ENCODE measurements around the gene TINAGL1.
A peak's percentile ranks its signal among the peaks of the same experiment; 100 is the strongest.

The TINAGL1 gene

DNA sequence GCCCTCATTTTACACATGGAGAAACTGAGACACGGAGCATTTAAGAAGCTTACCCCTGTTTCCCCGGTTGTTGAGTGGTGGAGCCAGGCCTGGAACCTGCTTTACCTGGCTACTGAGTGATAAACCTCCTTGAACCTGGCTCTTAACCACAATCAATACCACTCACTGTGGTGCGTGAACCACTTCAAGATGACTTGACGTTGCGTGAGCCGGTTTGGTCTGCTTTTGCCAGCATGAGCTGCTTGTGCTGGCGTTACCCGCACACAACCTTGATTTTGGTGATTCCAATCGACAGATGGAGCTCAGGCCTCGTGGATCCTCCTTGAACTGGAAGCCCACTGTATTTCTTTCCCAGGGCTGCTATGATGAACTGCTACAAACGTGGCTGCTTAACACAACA is 6.1 kb upstream of the TINAGL1 start:
- Histone ChIP-seq H3K4me1 (ENCODE audit: control insufficient read depth, insufficient read depth, low read length) (peaks cover 61% of the 10 kb centered on the region), H3K4me3 (ENCODE audit: low read length) (no peak overlapping the region), H3K27me3 (ENCODE audit: control insufficient read depth, insufficient read depth, low read length) (no peaks in the 10 kb centered on the region), H3K9ac (ENCODE audit: low read depth, low read length) (no peak overlapping the region), H3K4me2 (ENCODE audit: low read length) (no peak overlapping the region), H3K9me3 (replicated peaks; ENCODE audit: low read length) (no peaks in the 10 kb centered on the region), H3K36me3 (ENCODE audit: insufficient read depth, low read length) (no peaks in the 10 kb centered on the region)

DNA sequence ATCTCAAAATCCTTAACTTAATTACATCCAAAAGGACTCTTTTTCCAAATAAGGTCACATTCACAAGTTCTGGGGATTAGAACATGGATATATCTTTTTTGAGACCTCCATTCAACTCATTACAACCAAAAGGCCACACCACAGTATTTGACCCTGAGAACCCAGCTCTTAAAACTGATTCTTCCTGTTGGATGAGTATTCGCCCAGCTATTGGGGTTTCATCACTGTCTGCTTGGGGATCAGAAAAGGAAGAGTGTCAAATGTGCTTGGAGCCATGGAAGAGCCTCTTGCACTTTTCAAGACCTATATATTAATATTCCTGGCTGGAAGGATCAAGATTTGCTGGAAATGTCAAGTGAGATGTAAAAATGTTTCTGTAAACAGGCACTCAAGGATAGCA is 5.4 kb upstream of the TINAGL1 start:
- H3K4me1 ChIP-seq (ENCODE audit: control insufficient read depth, insufficient read depth, low read length) = peaks cover 67% of the 10 kb centered on the region

GRCh38 chr1:31571340-31572295 is 4.7 kb upstream of the TINAGL1 start:
- H3K4me3 ChIP-seq (ENCODE audit: low read length) = no peak overlapping the region
- H3K4me2 ChIP-seq (ENCODE audit: low read length) = no peak overlapping the region
- H3K36me3 ChIP-seq (ENCODE audit: insufficient read depth, low read length) = no peaks in the 10 kb centered on the region
- H3K4me1 ChIP-seq (ENCODE audit: control insufficient read depth, insufficient read depth, low read length) = peaks cover 74% of the 10 kb centered on the region
- H3K9me3 ChIP-seq (replicated peaks; ENCODE audit: low read length) = no peaks in the 10 kb centered on the region
- no peak overlapping the region for H3K9ac ChIP-seq (ENCODE audit: low read depth, low read length)
- H3K27me3 ChIP-seq (ENCODE audit: control insufficient read depth, insufficient read depth, low read length) = no peaks in the 10 kb centered on the region

More for the DNA sequence above, 5.4 kb upstream of the TINAGL1 start:
- H3K36me3 ChIP-seq (ENCODE audit: insufficient read depth, low read length) = no peaks in the 10 kb centered on the region
- no peak overlapping the region for H3K9ac ChIP-seq (ENCODE audit: low read depth, low read length)
- no peak overlapping the region for H3K4me2 ChIP-seq (ENCODE audit: low read length)
- no peaks in the 10 kb centered on the region for H3K27me3 ChIP-seq (ENCODE audit: control insufficient read depth, insufficient read depth, low read length)
- H3K9me3 ChIP-seq (replicated peaks; ENCODE audit: low read length) = no peaks in the 10 kb centered on the region
- no peak overlapping the region for H3K4me3 ChIP-seq (ENCODE audit: low read length)

DNA sequence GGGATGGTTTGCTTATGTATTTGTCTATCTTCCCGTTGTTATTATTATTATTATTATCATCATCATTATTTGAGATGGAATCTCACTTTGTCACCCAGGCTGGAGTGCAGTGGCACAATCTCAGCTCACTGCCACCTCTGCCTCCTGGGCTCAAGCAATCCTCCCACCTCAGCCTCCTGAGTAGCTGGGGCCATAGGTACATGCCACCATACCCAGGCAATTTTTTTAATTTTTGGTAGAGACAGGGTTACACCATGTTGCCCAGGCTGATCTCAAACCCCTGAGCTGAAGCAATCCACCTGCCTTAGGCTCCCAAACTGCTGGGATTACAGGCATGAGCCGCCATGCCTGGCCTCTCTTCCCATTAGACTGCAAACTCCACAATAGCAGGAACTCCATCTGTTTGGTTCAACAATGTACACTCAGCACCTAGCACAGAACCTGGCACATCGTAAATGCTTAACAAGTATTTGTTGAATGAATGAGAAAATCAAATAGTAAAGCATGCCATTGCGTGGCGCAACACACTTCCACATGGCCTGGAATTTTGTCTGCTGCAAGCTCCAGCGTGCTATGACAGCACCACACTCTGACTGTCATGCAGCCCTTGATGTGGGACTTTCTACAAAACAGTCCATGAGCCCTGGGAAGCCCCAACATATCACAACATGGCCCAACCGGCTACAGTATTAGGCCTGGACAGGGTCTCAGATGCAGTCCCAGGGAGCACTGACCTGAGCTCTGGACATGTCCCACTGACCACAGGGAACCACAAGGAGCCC is 3.8 kb upstream of the TINAGL1 start:
- Histone ChIP-seq H3K9ac (ENCODE audit: low read depth, low read length) (no peak overlapping the region), H3K27me3 (ENCODE audit: control insufficient read depth, insufficient read depth, low read length) (no peaks in the 10 kb centered on the region), H3K4me1 (ENCODE audit: control insufficient read depth, insufficient read depth, low read length) (peaks cover 77% of the 10 kb centered on the region), H3K4me3 (ENCODE audit: low read length) (no peak overlapping the region), H3K4me2 (ENCODE audit: low read length) (no peak overlapping the region), H3K36me3 (ENCODE audit: insufficient read depth, low read length) (no peaks in the 10 kb centered on the region), H3K9me3 (replicated peaks; ENCODE audit: low read length) (no peaks in the 10 kb centered on the region)

DNA sequence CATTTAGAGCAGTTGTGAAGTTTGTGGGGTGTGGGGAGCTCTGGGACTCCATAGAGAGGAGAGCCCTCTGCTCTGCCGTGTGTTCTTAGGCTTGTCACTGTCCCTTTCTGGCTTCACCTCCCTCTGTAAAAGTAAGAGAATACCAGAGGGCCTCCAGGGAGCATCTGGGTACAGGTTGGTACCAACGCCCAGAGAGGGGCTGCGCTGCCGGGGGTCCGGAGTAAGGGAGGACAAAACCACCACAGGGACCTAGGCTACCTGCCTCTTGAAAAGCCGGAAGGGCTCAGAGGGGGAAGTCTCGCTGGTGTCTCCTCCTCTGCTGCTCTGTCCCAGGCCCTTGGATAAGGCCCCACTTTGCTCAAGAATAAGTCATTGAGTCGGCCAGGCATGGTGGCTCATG is 3.1 kb upstream of the TINAGL1 start:
- H3K36me3 ChIP-seq (ENCODE audit: insufficient read depth, low read length) = no peaks in the 10 kb centered on the region
- peaks cover 73% of the 10 kb centered on the region for H3K4me1 ChIP-seq (ENCODE audit: control insufficient read depth, insufficient read depth, low read length)
- no peak overlapping the region for H3K9ac ChIP-seq (ENCODE audit: low read depth, low read length)
- no peak overlapping the region for H3K4me3 ChIP-seq (ENCODE audit: low read length)
- no peaks in the 10 kb centered on the region for H3K27me3 ChIP-seq (ENCODE audit: control insufficient read depth, insufficient read depth, low read length)
- no peaks in the 10 kb centered on the region for H3K9me3 ChIP-seq (replicated peaks; ENCODE audit: low read length)
- H3K4me2 ChIP-seq (ENCODE audit: low read length) = no peak overlapping the region

- Histone ChIP-seq H3K4me2 (ENCODE audit: low read length) (no peak overlapping the region), H3K4me1 (ENCODE audit: control insufficient read depth, insufficient read depth, low read length) (peaks cover 60% of the 10 kb centered on the region), H3K4me3 (ENCODE audit: low read length) (no peak overlapping the region), H3K27me3 (ENCODE audit: control insufficient read depth, insufficient read depth, low read length) (no peaks in the 10 kb centered on the region), H3K9ac (ENCODE audit: low read depth, low read length) (no peak overlapping the region), H3K9me3 (replicated peaks; ENCODE audit: low read length) (no peaks in the 10 kb centered on the region), H3K36me3 (ENCODE audit: insufficient read depth, low read length) (no peaks in the 10 kb centered on the region)
Measured at GRCh38 chr1:31574749-31575368, 1.5 kb upstream of the TINAGL1 start.

- H3K27me3 ChIP-seq (ENCODE audit: control insufficient read depth, insufficient read depth, low read length) = no peaks in the 10 kb centered on the region
- peaks cover 58% of the 10 kb centered on the region for H3K4me1 ChIP-seq (ENCODE audit: control insufficient read depth, insufficient read depth, low read length)
- no peak overlapping the region for H3K9ac ChIP-seq (ENCODE audit: low read depth, low read length)
- H3K36me3 ChIP-seq (ENCODE audit: insufficient read depth, low read length) = no peaks in the 10 kb centered on the region
- H3K4me3 ChIP-seq (ENCODE audit: low read length) = no peak overlapping the region
- no peak overlapping the region for H3K4me2 ChIP-seq (ENCODE audit: low read length)
- no peaks in the 10 kb centered on the region for H3K9me3 ChIP-seq (replicated peaks; ENCODE audit: low read length)
Measured at GRCh38 chr1:31575369-31576140, 760 bp upstream of the TINAGL1 start.

DNA sequence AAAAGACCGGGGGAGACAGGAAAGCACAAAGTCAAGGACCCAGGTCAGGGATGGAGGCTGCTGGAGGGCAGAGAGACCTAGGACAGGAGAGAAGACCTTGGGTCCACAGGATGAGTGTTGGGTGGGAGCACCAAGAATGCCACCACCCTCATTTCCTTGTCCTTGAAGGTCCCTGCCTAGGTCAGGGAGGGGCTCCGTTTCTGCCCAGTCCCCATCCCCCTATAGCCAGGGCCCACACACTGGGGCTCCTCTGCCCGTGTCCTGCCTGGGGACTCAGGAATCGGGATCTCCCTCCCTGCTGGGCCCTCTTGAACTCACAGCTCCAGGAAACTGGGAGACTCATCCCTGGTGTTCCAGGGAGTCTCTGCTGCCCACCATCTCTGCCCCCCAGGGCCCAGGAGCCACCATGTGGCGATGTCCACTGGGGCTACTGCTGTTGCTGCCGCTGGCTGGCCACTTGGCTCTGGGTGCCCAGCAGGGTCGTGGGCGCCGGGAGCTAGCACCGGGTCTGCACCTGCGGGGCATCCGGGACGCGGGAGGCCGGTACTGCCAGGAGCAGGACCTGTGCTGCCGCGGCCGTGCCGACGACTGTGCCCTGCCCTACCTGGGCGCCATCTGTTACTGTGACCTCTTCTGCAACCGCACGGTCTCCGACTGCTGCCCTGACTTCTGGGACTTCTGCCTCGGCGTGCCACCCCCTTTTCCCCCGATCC is 584 bp downstream of the TINAGL1 start:
- H3K36me3 ChIP-seq (ENCODE audit: insufficient read depth, low read length) = no peaks in the 10 kb centered on the region
- no peaks in the 10 kb centered on the region for H3K9me3 ChIP-seq (replicated peaks; ENCODE audit: low read length)
- no peaks in the 10 kb centered on the region for H3K27me3 ChIP-seq (ENCODE audit: control insufficient read depth, insufficient read depth, low read length)
- peaks cover 52% of the 10 kb centered on the region for H3K4me1 ChIP-seq (ENCODE audit: control insufficient read depth, insufficient read depth, low read length)
- H3K4me2 ChIP-seq (ENCODE audit: low read length) = peak overlapping the region; percentile 52
- H3K4me3 ChIP-seq (ENCODE audit: low read length) = no peak overlapping the region
- no peak overlapping the region for H3K9ac ChIP-seq (ENCODE audit: low read depth, low read length)

- Histone ChIP-seq H3K4me3 (ENCODE audit: low read length) (no peak overlapping the region), H3K4me1 (ENCODE audit: control insufficient read depth, insufficient read depth, low read length) (peaks cover 53% of the 10 kb centered on the region), H3K4me2 (ENCODE audit: low read length) (no peak overlapping the region), H3K9ac (ENCODE audit: low read depth, low read length) (no peak overlapping the region), H3K9me3 (replicated peaks; ENCODE audit: low read length) (no peaks in the 10 kb centered on the region), H3K27me3 (ENCODE audit: control insufficient read depth, insufficient read depth, low read length) (no peaks in the 10 kb centered on the region), H3K36me3 (ENCODE audit: insufficient read depth, low read length) (no peaks in the 10 kb centered on the region)
Measured at GRCh38 chr1:31577515-31578192, 1.3 kb downstream of the TINAGL1 start.

- H3K9ac ChIP-seq (ENCODE audit: low read depth, low read length) = no peak overlapping the region
- no peaks in the 10 kb centered on the region for H3K36me3 ChIP-seq (ENCODE audit: insufficient read depth, low read length)
- no peak overlapping the region for H3K4me3 ChIP-seq (ENCODE audit: low read length)
- no peaks in the 10 kb centered on the region for H3K9me3 ChIP-seq (replicated peaks; ENCODE audit: low read length)
- peaks cover 51% of the 10 kb centered on the region for H3K4me1 ChIP-seq (ENCODE audit: control insufficient read depth, insufficient read depth, low read length)
- H3K4me2 ChIP-seq (ENCODE audit: low read length) = no peak overlapping the region
- H3K27me3 ChIP-seq (ENCODE audit: control insufficient read depth, insufficient read depth, low read length) = no peaks in the 10 kb centered on the region
Measured at GRCh38 chr1:31579374-31579773, 3.1 kb downstream of the TINAGL1 start.

Data from skeletal muscle satellite cell (primary cell).